Ovary (tissue), 3 donors: ENCODE data around the gene LIFR.

Experiments used
- EP300 ChIP-seq: sonication (generic); formaldehyde crosslinking; IDR thresholded peaks from one replicate; pipeline ENCODE4 v1.6.1; 2017; ENCODE audit warnings: antibody characterized with exemption
- POLR2A ChIP-seq: fragments of 450-650 bp; IDR thresholded peaks from one replicate; pipeline ENCODE4 v1.6.1; 2017; ENCODE audit warnings: antibody characterized with exemption, mild to moderate bottlenecking, moderate library complexity
- TF ChIP-seq, protein P1 (sequence below), 3 donors: fragments of 450-650 bp in 2 of 3; fragments of 200-600 bp in 1 of 3; IDR thresholded peaks; one replicate each; pipeline versions ENCODE4 v1.5.1 to v1.8.0; 2016 to 2022; ENCODE audit warnings: antibody characterized with exemption in 3 of 3, mild to moderate bottlenecking in 1 of 3
- donor health status: DM: no; HTN: no; CAD: no.

DNA sequence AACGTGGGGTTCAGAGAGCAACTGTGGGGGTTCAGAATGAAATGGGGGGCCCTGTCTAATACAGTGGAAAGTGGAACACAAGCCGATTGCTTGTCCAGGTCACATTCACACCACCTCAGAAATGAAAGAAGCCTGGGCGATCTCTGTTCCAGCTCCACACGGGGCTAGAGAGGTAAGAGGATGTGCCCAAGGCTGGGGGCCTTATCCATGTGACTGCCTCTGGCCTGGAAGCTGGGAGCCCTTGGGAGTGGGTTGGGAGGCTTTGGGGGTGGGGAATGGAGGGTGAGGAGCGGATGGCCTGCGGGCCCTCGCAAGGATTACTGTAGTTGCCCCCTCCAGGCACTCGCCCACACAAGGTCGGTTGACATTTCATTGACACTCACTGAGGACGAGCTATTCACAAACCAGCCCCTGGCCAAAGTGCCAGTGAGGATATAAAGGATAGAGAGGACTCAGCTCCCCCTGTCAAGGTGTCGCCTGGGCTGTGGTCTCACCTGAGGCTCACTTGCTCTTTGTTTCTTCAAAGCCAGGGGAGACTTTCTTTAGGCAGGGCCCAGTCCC lies 86.7 kb downstream of the LIFR start:
- TF ChIP-seq, protein P1, sequence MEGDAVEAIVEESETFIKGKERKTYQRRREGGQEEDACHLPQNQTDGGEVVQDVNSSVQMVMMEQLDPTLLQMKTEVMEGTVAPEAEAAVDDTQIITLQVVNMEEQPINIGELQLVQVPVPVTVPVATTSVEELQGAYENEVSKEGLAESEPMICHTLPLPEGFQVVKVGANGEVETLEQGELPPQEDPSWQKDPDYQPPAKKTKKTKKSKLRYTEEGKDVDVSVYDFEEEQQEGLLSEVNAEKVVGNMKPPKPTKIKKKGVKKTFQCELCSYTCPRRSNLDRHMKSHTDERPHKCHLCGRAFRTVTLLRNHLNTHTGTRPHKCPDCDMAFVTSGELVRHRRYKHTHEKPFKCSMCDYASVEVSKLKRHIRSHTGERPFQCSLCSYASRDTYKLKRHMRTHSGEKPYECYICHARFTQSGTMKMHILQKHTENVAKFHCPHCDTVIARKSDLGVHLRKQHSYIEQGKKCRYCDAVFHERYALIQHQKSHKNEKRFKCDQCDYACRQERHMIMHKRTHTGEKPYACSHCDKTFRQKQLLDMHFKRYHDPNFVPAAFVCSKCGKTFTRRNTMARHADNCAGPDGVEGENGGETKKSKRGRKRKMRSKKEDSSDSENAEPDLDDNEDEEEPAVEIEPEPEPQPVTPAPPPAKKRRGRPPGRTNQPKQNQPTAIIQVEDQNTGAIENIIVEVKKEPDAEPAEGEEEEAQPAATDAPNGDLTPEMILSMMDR (IDR thresholded peaks at IDR 0.05): no peak
- TF ChIP-seq EP300 (no peak), POLR2A (no peak)
